EL (cell line): Measurements from ENCODE around the gene PRKCD.

Experiments
- DNase-seq: peaks from one replicate; pipeline ENCODE4 v3.0.0-alpha.2; 2016

Gene PRKCD

DNA sequence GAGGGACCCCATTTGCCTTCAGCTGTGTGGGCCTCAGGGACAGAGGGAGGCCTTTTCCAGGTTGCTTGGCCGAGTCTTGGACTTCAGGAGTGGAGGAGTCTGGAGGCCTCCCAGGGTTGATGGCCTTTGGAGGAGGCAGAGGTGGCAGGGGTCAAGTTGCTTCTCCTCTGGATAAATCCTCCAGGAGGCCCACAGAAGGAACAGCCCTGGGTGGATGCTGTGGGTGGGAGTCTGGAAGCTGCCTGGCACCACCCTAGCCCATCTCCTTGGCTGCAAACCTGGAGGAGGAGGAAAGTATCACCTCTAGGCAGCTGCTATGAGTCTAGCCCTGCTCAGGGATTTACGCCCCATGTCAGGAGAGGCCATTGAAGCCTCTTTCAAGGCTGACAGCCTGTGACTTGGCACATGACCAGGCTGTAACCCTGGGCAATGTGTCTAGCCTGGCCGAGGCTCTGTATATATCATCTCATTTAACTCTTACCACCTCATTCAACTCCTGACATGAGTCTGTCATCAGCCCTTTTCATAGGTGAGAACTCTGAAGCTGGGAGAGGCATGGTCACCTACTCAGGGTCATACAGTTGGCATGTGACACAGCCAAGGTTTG is 2.9 kb upstream of the PRKCD start:
- DNase-seq: no peak

DNA sequence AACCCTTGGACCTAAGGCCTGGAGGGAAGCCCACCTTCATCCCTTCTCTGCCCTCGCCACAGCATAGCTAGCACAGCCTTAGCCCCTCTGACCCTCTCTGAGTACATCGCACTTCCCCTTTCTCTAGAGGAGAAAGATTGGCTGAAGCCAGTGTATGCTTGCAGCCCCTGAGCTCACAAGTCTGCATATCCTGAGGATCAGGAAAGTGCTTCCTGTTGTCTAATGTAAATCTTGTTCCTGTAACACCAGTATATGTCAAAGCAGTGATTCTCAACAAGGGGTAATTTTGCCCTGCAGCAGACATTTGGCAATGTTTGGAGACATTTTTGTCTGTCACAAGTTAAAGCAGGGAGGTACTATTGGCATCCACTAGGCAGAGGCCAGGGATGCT is 2.2 kb upstream of the PRKCD start:
- no peak for DNase-seq

DNA sequence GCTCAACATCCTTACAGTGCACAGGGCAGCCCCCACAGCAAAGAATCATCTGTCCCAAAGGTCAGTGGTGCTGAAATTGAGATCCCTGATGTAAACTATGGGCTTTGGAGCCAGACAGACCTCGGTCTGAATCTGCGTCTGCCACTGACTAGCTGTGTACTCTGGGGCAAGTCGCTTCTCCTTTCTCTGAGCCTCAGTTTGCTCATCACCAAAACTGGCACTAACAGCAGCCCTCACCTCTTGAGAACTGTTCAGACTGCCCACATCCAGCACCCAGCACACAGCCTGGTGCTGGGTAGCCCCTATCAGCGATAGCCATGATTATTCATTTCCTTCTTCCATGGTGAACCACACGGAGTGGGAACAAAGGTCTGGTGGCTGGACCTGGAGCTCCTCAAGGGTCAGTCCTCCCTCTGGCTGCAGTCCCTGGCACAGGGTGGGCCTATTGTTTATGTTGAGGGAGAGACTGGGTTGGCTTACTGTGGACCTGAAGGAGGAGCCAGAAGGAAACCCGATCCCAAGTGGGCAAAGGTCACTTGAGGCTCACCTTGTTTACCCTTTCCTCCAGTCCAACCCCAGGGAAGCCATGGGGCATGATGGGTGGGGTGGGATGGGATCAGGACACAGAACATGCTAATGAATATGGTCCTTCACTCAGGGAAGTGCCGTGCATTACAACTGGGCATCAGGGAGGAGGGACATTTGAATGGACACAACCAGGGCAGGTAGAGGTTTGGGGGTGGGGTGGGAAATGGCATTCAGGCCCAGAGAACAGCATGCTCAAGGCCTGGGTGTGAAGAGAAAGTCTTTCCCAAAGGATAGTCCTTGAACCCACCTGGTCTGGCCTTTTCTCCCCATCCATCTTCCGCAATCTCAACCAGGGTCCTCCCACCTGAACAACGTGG is 1.6 kb upstream of the PRKCD start:
- DNase-seq: no peak

DNA sequence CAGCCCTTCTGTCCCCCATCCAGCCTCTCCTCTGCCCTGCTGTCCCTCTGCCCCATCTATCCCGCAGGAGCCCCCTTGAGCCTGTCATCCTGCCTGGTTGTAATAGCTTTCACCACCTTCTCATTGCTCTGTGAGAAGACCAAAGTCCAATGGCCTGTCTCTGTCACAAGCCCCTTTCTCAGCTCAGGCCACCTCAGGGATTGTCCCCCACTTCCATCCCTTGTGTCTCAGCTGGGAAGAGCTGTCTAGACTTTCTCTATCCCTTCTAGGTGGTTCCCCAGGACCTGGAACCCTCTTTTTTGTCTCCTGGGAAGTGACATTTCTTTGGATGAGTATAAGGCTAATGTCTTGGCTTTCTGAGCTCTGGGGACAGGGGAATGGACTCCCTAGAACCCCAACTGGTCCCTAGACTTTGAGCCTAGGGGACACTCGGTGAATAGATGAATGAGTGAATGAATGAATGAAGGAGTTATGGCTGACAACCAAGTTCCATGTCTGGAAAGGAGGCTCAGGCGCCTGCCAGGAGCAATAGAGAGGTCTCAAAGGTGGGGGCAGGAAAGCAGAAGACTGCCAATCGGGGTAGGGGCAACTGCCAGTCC is 849 bp upstream of the PRKCD start:
- DNase-seq: no peak

DNA sequence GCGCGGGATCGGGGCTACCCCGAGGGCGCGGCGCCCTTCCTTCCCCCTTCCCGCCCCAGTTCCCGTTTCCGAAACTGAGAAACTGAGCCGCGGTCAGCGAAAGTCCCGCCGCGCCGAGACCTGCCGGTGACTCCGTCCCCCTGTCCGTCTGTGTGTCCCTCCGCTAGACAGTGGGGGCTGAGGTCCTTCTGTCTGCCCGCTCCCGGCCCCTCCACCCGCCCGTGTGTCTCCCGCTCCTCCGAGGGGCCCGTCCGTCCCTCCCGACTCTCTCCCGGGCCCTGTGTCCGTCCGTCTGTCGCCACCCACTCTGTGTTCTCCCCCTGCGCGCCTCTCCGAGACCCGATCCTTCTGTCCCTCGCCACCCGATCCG is 426 bp downstream of the PRKCD start:
- DNase-seq: peak; percentile 28

DNA sequence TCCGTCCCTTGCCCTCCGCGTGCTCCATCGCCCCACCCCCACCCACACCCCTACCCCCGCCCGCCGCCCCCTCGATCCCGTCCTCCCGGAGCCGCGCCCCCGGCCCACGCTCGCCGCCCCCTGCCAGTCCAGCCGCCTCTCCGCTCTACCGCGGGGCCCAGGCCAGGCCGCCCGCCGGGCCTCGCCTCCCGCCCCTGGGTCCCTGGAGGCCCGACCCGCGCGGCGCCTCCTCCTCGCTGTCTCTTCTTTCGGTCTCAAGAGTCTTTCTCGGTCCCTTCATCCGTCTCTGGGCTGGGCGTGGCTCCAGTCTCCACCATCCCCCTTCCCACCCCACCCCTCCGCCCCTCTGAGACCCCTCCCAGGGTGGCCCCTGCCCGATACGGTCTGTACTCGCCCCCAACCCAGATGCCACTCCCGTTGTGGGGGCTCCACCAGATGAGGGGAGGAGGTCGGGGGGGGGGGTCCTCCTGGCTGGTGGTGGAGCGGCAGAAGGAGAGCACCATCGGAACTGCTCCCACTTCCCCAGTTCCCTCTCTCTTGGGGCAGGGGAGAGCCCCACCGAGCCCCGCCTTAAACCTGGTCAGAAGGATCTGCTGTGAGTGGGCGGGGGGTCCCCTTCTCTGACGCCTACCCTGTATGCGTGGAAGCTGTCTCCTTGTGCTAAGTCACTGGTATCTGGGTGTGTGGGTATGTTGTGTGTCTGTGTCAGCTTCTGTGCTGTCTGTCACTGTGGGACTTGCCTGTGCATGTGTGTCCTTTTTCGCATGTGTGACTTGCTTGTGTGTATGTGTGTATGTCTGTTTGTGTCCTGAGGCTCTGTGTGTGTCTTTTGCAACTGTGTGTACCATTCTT is 1.0 kb downstream of the PRKCD start:
- peak; percentile 33 for DNase-seq

DNA sequence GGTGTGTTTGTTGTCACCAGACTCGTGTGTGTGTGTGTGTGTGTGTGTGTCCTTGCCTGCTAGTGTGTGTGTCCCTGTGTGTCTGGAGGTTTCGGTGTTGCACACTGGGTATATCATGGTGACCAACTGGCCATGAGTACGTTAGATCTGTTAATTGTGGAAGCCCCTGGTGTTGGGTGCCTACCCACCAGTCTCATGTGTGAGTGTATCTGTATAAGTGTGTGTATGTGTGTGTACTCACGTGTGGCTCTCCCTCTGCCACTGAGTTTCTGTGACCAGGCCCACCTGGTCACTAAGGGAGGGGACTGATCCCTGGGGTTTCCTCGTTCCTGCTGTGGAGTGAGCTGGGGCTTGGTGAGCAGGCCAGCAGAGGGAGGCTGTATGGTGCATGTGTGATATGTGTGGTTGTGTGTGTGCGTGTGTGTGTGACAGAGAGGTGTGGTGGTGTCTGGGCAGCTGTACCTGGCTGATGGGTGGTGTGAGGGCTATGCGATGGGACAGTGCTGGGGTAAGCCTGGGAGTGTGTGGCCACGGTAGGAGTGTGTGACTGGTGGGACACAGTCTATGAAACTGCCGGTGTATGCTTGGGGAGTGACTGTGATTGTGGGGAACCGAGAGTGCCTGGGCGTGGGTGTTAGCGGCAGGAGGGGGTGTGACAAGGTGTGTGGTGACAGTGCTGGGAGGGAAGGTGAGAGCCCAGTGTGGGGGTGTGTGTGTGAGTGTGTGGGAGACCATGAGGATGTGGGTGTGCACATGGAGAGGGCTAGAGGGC is 1.8 kb downstream of the PRKCD start:
- no peak for DNase-seq

DNA sequence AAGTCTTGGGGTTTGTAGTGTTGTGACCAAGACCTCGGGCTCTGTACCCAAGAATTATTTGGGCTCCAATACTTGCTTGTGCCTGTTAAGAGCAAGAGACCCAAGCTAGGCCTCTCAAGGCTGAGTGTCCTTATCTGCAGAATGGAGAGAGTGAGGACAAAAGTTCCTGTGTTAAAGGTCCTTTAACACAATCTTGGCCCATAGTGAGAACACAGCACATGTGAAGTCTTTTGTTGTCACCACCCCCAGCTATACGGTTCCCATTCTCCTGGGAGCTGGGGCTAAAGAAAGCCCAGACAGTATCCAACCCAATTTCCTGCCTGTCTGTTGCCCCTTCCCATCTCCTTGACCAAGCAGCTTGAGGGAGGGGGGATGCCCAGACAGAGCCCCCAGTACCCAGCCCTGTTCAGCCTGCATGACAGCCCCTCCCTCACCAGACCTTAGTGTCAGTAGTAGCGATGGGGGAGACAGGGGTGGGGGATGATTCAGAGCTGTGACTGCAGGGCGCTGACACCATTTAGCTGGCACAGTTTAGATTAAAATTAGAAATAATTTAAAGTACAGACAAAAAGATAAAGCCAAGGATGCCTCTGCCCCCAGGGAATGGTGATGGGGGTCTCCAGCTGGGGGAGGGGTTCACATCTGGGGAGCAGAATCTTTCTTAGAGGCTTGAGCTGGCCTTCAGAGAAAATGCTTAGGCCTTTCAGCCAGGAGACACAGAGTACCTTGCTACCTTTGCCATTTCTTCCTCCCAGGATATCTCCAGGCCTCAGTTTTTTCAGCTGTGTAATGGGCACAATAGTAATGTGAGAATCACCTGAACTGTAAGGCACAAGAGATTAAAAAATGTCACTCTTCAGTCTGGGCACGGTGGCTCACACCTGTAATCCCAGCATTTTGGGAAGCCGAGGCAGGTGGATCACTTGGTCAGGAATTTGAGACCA is 2.7 kb downstream of the PRKCD start:
- no peak for DNase-seq

DNA sequence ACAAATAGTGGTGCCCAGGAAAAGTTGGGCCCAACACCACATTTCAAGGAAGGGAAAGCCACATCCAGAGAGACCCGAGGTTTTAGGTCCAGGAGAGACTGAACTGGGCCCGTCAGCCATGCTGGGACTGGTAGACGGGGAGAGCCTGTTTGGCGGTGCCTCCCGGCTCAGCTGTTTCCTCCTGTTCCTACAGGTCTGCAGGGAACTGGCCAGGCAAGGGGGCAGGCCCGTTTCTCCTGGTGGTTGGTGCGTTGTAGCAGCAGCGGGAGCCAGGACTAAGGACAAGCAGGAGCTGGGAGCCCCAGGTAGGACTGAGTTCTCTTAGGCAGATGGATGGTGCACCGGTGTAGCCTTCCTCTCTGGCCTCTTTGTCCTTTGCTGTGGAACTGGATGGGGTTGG is 3.9 kb downstream of the PRKCD start:
- DNase-seq: no peak

DNA sequence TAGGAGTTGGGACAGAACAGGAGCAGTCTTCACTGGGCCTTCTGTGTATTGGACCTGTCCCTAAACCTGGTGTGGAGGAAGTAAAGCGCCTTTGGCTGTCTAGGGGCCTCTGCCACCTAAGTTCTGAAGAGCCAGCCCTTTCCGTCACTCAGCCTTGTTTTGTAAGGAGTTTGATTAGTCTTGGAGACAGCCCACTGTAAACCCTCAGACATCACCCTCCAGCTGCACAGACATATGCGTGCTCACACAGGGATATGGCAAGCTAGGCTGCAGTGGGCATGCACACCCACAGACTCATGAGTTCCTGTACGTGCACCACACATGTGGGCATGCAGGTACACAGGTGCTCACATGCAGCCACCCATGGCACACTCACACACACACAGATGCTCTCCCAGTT is 5.2 kb downstream of the PRKCD start:
- DNase-seq: no peak

DNA sequence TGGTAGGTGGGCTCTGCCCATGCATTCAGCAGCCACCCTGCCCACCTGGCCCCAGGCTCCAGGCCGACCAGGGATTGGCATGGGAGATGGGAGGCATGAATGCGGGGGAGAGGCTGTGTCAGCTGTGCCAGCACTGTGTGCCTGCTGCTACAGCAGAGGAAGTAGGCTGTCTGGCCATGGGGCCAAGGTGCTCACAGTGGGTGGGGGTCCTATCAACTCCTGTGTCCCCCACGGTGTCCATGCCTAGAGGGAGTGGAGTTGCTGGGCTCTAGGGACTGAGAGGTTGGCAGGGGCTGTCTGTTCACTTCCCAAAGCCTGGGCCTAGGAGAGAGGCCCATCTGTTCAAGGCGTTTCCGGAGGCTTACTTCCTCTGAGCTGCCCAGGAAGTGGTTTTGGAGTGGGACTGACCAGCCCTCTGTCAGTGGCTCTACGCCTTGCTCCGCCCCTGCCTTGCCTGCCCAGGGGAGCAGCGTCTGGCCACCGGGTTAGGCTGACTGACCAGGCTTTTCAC is 5.8 kb downstream of the PRKCD start:
- peak; percentile 84 for DNase-seq

DNA sequence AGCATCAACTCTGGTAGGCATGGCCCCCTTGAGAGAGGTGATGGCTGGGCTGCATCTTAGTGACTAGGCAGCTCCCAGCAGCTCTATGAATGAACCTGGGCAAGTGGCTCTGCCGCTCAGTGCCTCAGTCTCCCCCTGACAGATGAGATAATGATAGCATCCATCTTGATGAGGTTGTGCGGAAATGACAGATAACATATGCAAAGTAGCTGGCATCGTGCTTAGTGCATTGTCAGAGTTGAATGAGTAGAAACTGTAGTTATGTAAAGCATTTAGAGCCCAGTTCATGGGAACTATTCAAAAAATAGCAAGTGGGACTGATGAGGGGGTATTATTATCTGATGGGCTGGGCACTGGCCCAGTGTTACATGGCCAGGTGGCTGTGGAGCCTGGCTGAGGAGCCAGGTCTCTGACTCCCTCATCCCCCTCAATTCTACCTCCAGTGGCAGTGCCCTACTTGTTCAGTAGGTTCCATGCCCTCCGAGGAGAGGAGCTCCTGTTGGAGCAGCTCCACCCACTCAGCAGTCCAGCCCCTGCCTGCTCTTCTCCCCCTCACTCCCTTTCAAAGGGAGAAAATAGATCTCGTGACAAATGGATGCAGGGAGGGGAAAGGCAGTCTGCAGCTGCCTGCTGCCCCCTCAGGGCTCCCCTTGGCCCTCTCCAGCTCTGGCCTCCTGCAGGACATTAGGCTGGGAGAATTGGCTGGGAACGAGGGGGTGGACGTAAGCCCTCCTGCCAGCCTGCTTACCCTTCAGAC is 6.6 kb downstream of the PRKCD start:
- DNase-seq: no peak

DNA sequence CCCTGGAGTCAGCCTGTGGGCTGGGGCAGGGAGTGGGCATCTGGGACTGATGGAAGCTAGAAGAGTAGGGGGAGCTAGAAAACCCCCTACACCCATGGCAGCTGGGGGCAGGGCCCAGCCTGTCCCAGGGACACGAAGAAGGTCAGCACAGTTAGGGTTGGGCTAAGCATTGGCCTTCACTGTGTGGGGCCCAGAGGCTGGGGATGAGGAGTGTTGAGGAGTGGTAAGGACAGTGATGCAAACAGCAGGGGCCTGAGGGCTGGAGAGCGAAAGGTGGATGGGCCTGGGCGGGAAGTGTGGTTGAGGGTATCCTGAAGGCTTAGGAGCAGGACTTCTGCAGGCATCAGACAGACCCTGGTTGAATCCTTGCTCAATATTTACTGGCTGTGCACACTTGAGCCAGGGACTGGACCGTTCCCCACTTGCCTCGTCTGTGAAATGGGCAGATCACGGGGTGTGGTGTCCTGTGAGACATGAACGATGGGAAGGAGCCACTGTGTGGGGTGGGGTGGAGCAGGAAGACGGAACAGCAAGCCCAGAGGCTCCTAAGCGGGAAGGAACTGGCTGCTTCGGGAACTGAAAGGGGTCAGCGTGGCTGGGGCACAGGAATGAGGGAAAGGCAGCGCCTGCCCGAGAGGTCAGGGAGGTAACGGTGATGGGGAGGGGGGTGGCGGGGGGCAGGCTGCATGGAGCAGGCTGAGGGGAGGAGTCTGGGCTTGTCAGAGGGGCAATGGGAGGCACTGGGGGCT is 7.3 kb downstream of the PRKCD start:
- no peak for DNase-seq

DNA sequence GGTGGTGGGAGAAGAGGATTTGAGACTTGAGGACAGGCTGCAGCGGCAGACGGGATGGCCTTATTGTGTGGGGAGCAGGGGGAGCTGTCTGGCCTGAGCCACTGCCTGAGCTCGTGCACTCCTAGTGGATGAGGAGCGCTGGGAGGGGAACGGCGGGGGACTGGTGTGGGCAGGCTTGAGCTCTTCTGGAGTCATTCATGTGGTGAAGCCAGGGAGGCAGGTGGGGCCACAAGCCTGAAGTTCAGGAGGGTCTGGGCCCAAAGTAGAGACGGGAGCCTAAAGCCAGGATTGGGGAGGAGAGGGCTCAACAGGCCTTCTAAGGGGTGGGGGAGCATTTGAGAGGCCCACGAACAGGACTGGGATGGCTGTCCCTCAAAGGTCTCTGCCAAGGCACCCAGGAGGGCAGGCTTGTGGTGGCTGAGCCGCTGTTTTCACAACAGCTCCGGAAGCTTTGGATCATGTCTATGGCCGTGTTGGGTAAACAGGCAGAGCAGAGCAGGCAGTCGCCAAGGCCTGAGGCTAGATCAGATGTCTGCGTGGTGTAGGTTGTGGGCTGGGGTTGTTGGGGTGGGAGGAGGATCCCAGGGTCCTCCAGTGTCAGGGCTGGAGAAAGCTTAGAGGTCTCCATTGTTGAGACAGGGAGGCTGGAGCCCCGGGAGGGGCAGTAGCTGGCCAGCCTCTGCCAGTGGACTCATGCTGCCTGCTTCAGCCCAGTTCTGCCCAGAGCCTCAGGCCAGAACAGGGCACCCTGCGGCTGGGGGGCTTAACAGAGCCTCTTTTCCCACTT is 8.2 kb downstream of the PRKCD start:
- DNase-seq: no peak

DNA sequence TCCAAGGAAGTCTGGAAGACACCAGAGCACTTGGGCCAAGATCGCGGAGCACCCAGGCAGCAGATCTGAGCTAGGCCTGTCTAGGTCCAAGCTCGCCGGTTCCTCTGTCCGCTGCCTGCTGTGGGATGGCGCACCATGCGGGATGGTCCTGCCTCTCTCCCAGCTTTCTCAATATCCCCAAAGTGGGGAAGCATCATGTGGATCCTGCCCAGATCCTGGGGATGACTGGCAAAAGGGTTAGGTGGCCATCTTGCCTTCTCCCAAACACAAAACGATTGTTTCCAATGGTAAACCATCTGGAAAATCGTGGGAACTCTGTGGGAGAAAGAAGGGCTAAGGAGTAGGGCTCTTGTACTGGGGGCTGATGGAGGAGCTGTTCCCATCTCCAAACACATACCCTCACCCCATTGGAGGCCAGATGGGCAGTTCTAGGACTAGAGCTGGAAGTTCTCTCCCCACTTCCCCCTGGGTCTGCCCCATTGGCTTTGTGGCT is 8.9 kb downstream of the PRKCD start:
- no peak for DNase-seq

DNA sequence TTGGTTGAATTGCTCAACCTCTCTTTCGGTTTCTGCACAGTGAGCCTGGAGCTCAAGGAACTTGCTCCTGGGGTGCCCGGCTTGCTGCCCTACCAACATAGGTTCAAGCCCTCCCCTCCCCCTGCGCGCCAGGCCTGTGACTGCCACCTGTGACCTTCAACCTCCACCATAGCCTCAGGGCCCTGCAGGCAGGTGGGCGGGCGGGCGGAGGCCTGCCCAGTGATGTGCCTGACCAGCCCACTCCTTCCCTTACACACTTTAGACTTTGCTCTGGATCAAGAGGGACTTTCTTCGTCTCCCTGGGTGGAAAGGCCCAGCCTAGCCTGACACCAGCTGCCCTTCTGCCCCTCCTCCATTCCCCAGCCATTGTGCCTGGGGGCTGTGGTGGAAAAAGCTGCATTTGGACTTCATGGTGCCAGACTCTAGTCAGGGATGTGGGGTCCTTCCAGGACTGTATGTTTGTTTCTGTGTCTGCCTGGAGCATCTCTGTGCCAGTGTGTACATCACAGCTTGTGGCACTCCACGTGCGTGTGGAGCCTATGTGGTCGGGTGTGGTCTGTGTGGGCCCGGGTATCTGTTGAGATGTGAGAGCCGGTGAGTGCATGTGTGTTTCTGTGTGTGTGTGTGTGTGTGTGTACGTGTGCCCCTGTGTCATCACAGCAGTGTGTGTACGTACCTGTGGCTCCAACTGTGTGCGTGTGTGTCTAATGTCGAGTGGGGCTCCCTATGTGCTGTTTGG is 9.5 kb downstream of the PRKCD start:
- no peak for DNase-seq

DNA sequence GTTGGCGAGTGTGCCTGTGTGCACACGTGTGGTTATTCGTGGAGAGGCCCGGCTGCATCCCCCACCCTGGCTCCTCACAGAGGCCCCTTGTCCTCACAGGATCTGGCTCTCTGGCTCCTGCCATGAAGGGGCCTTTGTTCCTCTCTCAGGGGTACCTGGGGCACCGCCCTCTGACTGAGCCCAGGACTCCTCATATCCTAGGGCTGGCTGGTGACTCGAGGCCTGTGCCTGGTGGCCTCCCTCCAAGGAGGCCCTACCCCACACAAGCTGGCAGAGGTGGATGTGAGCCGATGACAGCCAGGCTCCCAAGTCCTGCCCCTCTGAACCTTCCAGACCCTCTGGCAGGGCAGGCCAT is 10.0 kb downstream of the PRKCD start:
- DNase-seq: no peak
